Esophagus (tissue), 2 donors: ENCODE measurements around the gene EPHB1. TPM values are rescaled to one million over a fixed set of nuclear protein-coding genes. Genes with fewer than 3 reads are reported as not detected.
"Not testable (repeated sequence)": the region's sequence is repeated elsewhere in the genome, so short reads cannot be mapped to it uniquely, and the experiment has no call there.

ENCODE experiments used
- H3K27ac ChIP-seq, 2 donors: one replicate each; pipeline ENCODE4 v1.5.1; 2013; ENCODE audit warnings: low read depth in 2 of 2, mild to moderate bottlenecking in 2 of 2, inconsistent platforms in 1 of 2, low read length in 1 of 2, moderate library complexity in 1 of 2
- H3K27me3 ChIP-seq, 2 donors: one replicate each; pipeline ENCODE4 v1.6.1; 2013; ENCODE audit warnings: low read length in 2 of 2, control low read depth in 1 of 2, mild to moderate bottlenecking in 1 of 2; ENCODE audit not compliant: insufficient read depth in 2 of 2, control insufficient read depth in 1 of 2
- H3K36me3 ChIP-seq, 2 donors: one replicate each; pipeline ENCODE4 v1.6.1; 2013; ENCODE audit warnings: low read length in 1 of 2; ENCODE audit not compliant: control insufficient read depth in 2 of 2, insufficient read depth in 2 of 2
- H3K4me1 ChIP-seq, 2 donors: one replicate each; pipeline ENCODE4 v1.6.1; 2013; ENCODE audit warnings: low read length in 1 of 2; ENCODE audit not compliant: control insufficient read depth in 2 of 2, insufficient read depth in 2 of 2
- H3K4me3 ChIP-seq, 2 donors: one replicate each; pipeline ENCODE4 v1.5.1; 2013; ENCODE audit warnings: low read length in 2 of 2, mild to moderate bottlenecking in 2 of 2, low read depth in 1 of 2, moderate library complexity in 1 of 2
- H3K9me3 ChIP-seq, 2 donors: one replicate each; pipeline ENCODE4 v1.6.1; 2013; ENCODE audit warnings: mild to moderate bottlenecking in 2 of 2, low read depth in 1 of 2, low read length in 1 of 2, moderate library complexity in 1 of 2; ENCODE audit not compliant: control insufficient read depth in 2 of 2, insufficient read depth in 1 of 2
- WGBS, 2 donors: extraction: QIAGEN DNeasy Blood & Tissue Kit; methylation state at CpG; one replicate each; pipeline ENCODE4 v1.1.7; 2013; 5-methylcytosine and 5-hydroxymethylcytosine counted together
- polyA plus RNA-seq, 2 donors: library from polyadenylated mRNA; stranded (reverse); fragments of 200-250 nt; gene quantifications; one replicate each; pipeline ENCODE4 v1.2.3, GENCODE V29; 2013
- donor health status: healthy with polysubstance abuse.
- donor health status: Bipolar disorder and iron deficiency.

Gene EPHB1
- polyA plus RNA-seq, 2 donors, result 0.04 to 0.38 TPM

- WGBS, 2 donors, result 72 to 80% methylated on average over 8 of the region's 8 CpGs
- no peaks in the 10 kb centered on the region for H3K36me3 ChIP-seq
- no peaks in the 10 kb centered on the region for H3K27me3 ChIP-seq
Measured at GRCh38 chr3:135109681-135110080, 314.6 kb downstream of the EPHB1 start.

DNA sequence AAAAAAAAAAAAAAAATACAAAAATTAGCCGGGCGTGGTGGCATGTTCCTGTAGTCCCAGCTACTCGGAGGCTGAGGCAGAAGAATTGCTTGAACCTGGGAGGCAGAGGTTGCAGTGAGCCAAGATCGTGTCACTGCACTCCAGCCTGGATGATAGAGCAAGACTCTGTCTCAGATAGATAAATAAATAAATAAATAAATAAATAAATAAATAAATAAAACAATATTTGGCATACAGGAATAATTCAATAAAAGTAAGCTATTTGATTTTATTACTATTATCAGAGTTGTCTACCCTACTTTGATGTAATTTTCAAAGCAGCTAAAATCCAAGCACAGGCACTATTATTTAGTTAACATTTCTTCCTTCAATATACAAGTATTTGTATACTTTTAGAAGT lies 319.5 kb downstream of the EPHB1 start:
- not testable (repeated sequence) for H3K4me3 ChIP-seq, H3K27me3 ChIP-seq, H3K9me3 ChIP-seq, H3K4me1 ChIP-seq, H3K36me3 ChIP-seq, H3K27ac ChIP-seq
- WGBS, 2 donors, result 90 to 93% methylated on average over 4 of the region's 4 CpGs

More at GRCh38 chr3:135109681-135110080, 314.6 kb downstream of the EPHB1 start:
- Histone ChIP-seq H3K4me3 (no peak overlapping the region), H3K27ac (no peak overlapping the region), H3K4me1 (no peaks in the 10 kb centered on the region), H3K9me3 (no peaks in the 10 kb centered on the region)

GRCh38 chr3:135117977-135118376 lies 322.9 kb downstream of the EPHB1 start:
- Histone ChIP-seq H3K36me3 (no peaks in the 10 kb centered on the region), H3K4me3 (no peak overlapping the region), H3K27me3 (no peaks in the 10 kb centered on the region), H3K9me3 (no peaks in the 10 kb centered on the region), H3K27ac (no peak overlapping the region), H3K4me1 (no peaks in the 10 kb centered on the region)
- WGBS, 2 donors, result 60 to 62% methylated on average over 5 of the region's 5 CpGs

- Histone ChIP-seq H3K9me3 (no peaks in the 10 kb centered on the region), H3K27me3 (no peaks in the 10 kb centered on the region), H3K27ac (no peak overlapping the region), H3K4me3 (no peak overlapping the region), H3K4me1 (no peaks in the 10 kb centered on the region), H3K36me3 (no peaks in the 10 kb centered on the region)
- 67 to 70% methylated on average over 2 of the region's 2 CpGs for WGBS, 2 donors
Measured at GRCh38 chr3:135118792-135119191, 323.7 kb downstream of the EPHB1 start.

GRCh38 chr3:135125171-135125801 lies 330.2 kb downstream of the EPHB1 start:
- Histone ChIP-seq H3K9me3 (no peaks in the 10 kb centered on the region), H3K36me3 (no peaks in the 10 kb centered on the region), H3K27me3 (no peaks in the 10 kb centered on the region), H3K27ac (no peak overlapping the region), H3K4me3 (no peak overlapping the region), H3K4me1 (no peaks in the 10 kb centered on the region)
- WGBS, 2 donors, result 74 to 78% methylated on average over 2 of the region's 2 CpGs

- Histone ChIP-seq H3K27me3 (no peaks in the 10 kb centered on the region), H3K9me3 (no peaks in the 10 kb centered on the region), H3K36me3 (no peaks in the 10 kb centered on the region), H3K27ac (no peak overlapping the region), H3K4me3 (no peak overlapping the region), H3K4me1 (no peaks in the 10 kb centered on the region)
- WGBS, 2 donors, result 73 to 79% methylated on average over 5 of the region's 5 CpGs
Measured at GRCh38 chr3:135127946-135128470, 332.9 kb downstream of the EPHB1 start.

- 75 to 79% methylated on average over 3 of the region's 3 CpGs for WGBS, 2 donors
- no peaks in the 10 kb centered on the region for H3K4me1 ChIP-seq
- H3K4me3 ChIP-seq, result no peak overlapping the region
- H3K27ac ChIP-seq, result no peak overlapping the region
- H3K27me3 ChIP-seq, result no peaks in the 10 kb centered on the region
- H3K9me3 ChIP-seq, result no peaks in the 10 kb centered on the region
- H3K36me3 ChIP-seq, result no peaks in the 10 kb centered on the region
Measured at GRCh38 chr3:135128818-135129217, 333.8 kb downstream of the EPHB1 start.

DNA sequence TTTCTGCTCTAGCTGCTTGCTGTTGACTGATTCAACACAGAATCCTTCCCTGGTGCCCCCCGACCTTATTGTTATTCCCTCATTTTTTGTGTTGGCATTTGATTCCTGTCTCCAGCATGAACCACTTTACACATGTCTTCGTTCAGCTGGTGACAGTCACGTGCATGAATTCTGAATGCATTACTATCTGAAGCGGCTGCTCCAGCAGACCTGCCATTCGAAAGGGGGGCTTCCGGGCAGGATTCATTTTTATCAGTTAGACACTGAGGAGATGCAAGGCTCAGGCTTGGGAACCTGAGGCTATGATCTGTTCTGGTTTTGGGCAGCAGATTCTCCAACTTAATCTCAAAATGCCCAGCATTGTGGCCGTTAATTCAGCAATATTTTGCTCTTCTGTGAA lies 336.2 kb downstream of the EPHB1 start:
- no peaks in the 10 kb centered on the region for H3K9me3 ChIP-seq
- no peaks in the 10 kb centered on the region for H3K27me3 ChIP-seq
- no peak overlapping the region for H3K27ac ChIP-seq
- H3K4me3 ChIP-seq, result no peak overlapping the region
- no peaks in the 10 kb centered on the region for H3K36me3 ChIP-seq
- no peaks in the 10 kb centered on the region for H3K4me1 ChIP-seq
- WGBS, 2 donors, result 74 to 75% methylated on average over 7 of the region's 7 CpGs

DNA sequence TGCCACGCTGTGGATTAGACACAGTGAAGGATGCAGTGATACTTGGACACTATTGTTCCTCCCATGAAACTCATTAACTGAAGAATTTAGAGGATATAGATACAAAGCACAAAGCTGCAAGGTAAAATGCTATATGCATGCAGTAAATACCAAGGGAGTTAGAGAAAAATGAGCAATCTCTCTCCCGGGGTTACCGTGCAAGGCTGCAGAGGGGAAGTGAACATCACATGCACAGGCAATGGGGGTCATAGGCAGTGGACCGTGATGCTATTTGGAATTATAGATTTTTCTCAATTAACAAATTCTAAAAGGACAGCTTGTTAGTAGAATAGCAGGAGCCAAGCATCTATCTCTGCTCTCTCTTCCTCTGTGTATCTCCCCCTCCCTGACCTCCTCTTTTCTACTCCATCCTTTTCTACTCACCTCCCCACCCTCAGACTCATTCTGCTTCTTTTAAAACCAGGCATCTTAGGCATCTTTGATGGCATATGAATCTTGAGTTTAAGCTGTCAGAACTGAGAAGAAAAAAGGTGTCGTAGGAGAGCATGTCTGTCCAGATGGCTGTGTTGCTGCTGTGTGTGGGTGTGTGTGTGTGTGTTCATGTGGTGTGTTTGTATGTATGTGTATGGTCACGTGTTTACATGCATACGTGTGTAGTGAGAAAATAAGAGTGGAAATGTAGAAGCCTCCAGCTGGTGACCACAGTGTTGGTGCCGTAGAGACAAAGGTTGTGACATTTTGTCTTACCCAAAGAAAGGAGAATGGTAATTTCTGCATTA lies 339.0 kb downstream of the EPHB1 start:
- Histone ChIP-seq H3K36me3 (no peaks in the 10 kb centered on the region), H3K9me3 (no peaks in the 10 kb centered on the region), H3K27me3 (no peaks in the 10 kb centered on the region), H3K27ac (no peak overlapping the region), H3K4me3 (no peak overlapping the region), H3K4me1 (no peaks in the 10 kb centered on the region)
- 89% methylated on average over 8 of the region's 8 CpGs for WGBS, 2 donors

DNA sequence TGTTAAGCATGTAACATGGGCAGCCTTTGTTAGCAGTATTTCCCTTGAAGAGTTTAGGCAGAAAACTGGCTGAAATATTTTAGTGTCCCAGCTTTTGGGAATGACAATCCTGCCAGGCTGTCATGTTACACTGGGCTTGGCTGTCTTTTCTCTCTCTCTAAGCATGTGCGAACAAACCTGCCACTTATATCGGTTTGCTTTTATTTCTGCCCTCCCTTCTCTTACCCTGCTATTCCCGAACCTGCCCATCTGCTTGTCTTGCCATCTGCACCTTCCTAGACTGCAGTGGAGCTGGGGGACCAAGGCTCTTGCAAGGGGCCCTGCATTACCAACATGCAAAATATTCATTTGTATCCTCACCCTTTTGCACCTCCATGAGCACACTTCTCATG lies 339.6 kb downstream of the EPHB1 start:
- Histone ChIP-seq H3K27me3 (no peaks in the 10 kb centered on the region), H3K4me3 (no peak overlapping the region), H3K4me1 (no peaks in the 10 kb centered on the region), H3K36me3 (no peaks in the 10 kb centered on the region), H3K9me3 (no peaks in the 10 kb centered on the region), H3K27ac (no peak overlapping the region)
- WGBS, 2 donors, result 66 to 81% methylated on average over 3 of the region's 3 CpGs
